Progenitor cell of endocrine pancreas (in vitro differentiated cells): ENCODE results near the gene POTEF. TPM values are rescaled to one million over a fixed set of nuclear protein-coding genes. Genes with fewer than 3 reads are reported as not detected.
"Not testable (repeated sequence)": the region's sequence is repeated elsewhere in the genome, so short reads cannot be mapped to it uniquely, and the experiment has no call there.

ENCODE experiments used
- DNase-seq: peaks from one replicate; pipeline ENCODE4 v3.0.0; 2021; ENCODE audit warnings: low spot score; ENCODE audit not compliant: unreplicated experiment
- H3K27ac Mint-ChIP-seq: 2 replicates; pipeline ENCODE4 v1.8.0; 2021; ENCODE audit warnings: mild to moderate bottlenecking, moderate library complexity, mixed read lengths
- H3K27me3 Mint-ChIP-seq: 2 replicates; pipeline ENCODE4 v1.8.0; 2021; ENCODE audit warnings: mixed read lengths
- H3K36me3 Mint-ChIP-seq: 2 replicates; pipeline ENCODE4 v1.8.0; 2022; ENCODE audit warnings: mixed read lengths; ENCODE audit not compliant: insufficient read depth
- H3K4me1 Mint-ChIP-seq: 2 replicates; pipeline ENCODE4 v1.8.0; 2021; ENCODE audit warnings: low read depth, mixed read lengths
- H3K4me3 Mint-ChIP-seq: 2 replicates; pipeline ENCODE4 v1.8.0; 2021; ENCODE audit warnings: low read depth, mild to moderate bottlenecking, moderate library complexity, mixed read lengths
- H3K9me3 Mint-ChIP-seq: 2 replicates; pipeline ENCODE4 v1.8.0; 2021; ENCODE audit warnings: low read depth, mixed read lengths
- long read RNA-seq: library from polyadenylated mRNA; unstranded; transcript quantifications from one replicate; pipeline ENCODE4 v2.0.0, GENCODE V29; 2020
- total RNA-seq: library from RNA; stranded (reverse); gene quantifications from 2 replicates; pipeline ENCODE4 v1.2.1, GENCODE V29; 2021
- TF ChIP-seq, protein P1 (sequence below): fragments of 200-600 bp; sonication (generic); IDR thresholded peaks from one replicate; pipeline ENCODE4 v1.5.0; 2021; ENCODE audit warnings: antibody characterized with exemption, mild to moderate bottlenecking; ENCODE audit not compliant: unreplicated experiment

Gene POTEF
- 34.0 and 37.8 TPM in 2 replicates for total RNA-seq
- long read RNA-seq, partial matches to known transcripts: 98 of 148 reads
- long read RNA-seq, other reads (novel, unspliced or antisense): 50 of 148 reads

DNA sequence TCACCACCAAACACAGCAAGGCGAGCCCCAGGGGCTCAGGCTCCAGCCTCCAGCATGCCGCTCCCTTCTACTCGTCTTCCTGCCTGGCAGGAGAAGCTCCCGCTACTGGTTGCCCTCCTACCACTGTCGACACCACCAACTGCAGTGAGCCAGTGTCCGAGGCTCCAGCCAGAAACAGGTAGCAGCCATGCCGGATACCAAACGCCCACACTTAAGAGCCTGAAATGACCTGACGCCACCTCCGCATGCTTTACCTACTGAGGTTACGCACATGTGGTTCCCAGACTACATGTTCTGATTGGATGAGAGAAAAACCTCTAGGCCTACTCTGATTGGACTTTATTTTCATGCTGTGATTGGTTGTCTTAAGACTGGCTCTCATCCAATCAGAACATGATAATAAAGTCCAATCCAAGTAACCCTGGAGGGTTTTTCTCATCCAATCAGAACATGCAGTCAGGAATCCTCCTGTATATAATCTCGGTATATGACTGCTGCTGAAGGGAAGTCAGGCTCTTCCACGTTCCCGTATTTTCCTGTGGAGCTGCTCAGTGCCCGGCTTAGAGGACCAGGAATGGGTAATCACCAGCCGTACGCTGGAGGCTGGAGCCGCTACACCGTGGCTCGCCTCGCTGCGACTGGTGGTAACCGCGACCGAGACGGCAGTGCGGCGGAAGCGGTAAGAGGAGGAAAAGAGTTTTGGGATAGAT, at the start of gene POTEF:
POTEF (minus strand) TSS at position 103 of the 710 bp plus-strand sequence. CDS start 8,707 bp downstream, outside the sequence.
- not testable (repeated sequence) for H3K9me3 Mint-ChIP-seq, H3K27me3 Mint-ChIP-seq, H3K36me3 Mint-ChIP-seq, H3K4me1 Mint-ChIP-seq, DNase-seq
- H3K27ac Mint-ChIP-seq: peak within 1 kb of the TSS; percentile 98
- H3K4me3 Mint-ChIP-seq: peak within 1 kb of the TSS; percentile 98

DNA sequence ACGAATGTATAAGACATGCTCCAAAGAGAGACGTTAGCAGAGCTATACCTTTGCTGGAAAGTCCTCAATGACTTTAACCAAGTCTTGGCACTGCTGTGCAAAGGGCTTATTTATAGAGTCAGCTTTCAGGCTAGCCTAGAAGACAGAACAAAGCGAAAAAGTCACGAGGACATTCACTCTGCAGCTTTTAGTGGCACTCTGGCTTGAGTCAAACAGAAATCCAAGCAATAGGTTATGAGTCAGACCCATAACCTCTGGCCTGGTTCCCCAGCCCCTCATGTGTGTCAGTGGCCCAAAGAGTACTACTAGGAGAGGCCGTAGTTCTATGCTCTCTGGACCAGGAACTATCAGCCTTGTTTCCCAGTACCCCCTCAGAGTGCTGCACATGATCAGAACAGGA, 45.8 kb upstream of the POTEF start:
- not testable (repeated sequence) for H3K27me3 Mint-ChIP-seq, DNase-seq, H3K4me3 Mint-ChIP-seq, H3K9me3 Mint-ChIP-seq, H3K36me3 Mint-ChIP-seq, H3K4me1 Mint-ChIP-seq, H3K27ac Mint-ChIP-seq

DNA sequence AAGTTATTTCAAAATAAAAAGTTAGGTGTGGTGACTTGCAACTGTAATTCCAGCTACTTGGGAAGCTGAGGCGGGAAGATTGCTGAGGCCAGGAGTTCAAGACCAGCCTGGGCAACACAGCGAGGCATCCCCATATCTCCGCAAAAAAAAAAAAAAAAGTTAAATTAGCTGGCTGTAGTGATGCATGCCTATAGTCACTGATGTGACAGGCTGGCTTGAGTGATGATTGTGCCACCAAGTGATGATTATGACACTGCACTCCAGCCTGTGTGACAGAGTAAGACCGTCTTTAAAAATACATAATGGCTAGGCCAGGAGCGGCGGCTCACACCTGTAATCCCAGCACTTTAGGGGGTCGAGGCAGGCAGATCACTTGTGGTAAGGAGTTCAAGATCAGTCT, 40.9 kb upstream of the POTEF start:
- no peak for DNase-seq
- TF ChIP-seq, protein P1, sequence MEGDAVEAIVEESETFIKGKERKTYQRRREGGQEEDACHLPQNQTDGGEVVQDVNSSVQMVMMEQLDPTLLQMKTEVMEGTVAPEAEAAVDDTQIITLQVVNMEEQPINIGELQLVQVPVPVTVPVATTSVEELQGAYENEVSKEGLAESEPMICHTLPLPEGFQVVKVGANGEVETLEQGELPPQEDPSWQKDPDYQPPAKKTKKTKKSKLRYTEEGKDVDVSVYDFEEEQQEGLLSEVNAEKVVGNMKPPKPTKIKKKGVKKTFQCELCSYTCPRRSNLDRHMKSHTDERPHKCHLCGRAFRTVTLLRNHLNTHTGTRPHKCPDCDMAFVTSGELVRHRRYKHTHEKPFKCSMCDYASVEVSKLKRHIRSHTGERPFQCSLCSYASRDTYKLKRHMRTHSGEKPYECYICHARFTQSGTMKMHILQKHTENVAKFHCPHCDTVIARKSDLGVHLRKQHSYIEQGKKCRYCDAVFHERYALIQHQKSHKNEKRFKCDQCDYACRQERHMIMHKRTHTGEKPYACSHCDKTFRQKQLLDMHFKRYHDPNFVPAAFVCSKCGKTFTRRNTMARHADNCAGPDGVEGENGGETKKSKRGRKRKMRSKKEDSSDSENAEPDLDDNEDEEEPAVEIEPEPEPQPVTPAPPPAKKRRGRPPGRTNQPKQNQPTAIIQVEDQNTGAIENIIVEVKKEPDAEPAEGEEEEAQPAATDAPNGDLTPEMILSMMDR: no peak
- H3K4me1 Mint-ChIP-seq: no peaks in the 10 kb centered on the region
- peaks cover 20% of the 10 kb centered on the region for H3K36me3 Mint-ChIP-seq
- no peaks in the 10 kb centered on the region for H3K9me3 Mint-ChIP-seq
- no peaks in the 10 kb centered on the region for H3K27me3 Mint-ChIP-seq
- no peak overlapping the region for H3K27ac Mint-ChIP-seq
- H3K4me3 Mint-ChIP-seq: no peak overlapping the region

DNA sequence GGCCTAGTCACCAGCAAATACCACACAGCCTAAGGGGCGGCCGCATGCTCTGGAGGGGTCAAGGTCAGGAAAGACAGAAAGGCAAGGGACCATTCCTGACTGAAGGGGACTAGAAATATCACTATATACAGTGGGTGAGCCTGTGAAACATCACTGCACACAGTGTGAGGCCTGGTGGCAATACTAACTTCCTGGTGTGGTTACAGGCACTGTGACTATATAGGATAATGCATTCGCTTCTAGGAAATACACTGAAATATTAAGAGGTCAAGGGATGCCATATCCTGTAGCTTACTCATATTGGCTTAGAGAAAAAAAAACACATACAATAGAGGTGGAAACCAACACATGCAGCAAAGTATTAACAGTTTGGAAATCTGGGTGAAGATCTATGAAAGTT, 40.1 kb upstream of the POTEF start:
- peaks cover 23% of the 10 kb centered on the region for H3K36me3 Mint-ChIP-seq
- not testable (repeated sequence) for H3K4me1 Mint-ChIP-seq, H3K27me3 Mint-ChIP-seq, H3K9me3 Mint-ChIP-seq, H3K27ac Mint-ChIP-seq, DNase-seq, H3K4me3 Mint-ChIP-seq

DNA sequence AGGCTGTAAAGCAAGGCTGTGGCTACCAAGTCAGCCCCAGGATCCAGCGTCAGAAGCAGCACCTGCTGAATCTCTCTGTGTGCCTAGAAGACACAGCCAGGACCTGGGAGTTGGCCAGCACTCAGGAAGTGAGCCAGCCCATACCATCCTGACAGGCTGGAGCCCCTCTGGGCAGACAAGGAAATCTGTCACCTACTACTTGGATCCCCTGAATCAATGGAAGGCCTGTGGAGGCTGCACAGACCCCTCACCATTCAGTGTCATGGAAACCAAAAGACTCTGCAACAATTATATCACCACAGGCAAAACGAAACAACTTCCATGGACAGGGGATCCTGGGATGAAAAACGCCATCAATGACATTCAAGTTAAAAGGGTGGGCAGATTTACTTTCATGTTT, 37.6 kb upstream of the POTEF start:
- H3K4me1 Mint-ChIP-seq, H3K4me3 Mint-ChIP-seq, H3K27ac Mint-ChIP-seq, H3K9me3 Mint-ChIP-seq, DNase-seq, H3K27me3 Mint-ChIP-seq: not testable (repeated sequence)
- peaks cover 21% of the 10 kb centered on the region for H3K36me3 Mint-ChIP-seq

DNA sequence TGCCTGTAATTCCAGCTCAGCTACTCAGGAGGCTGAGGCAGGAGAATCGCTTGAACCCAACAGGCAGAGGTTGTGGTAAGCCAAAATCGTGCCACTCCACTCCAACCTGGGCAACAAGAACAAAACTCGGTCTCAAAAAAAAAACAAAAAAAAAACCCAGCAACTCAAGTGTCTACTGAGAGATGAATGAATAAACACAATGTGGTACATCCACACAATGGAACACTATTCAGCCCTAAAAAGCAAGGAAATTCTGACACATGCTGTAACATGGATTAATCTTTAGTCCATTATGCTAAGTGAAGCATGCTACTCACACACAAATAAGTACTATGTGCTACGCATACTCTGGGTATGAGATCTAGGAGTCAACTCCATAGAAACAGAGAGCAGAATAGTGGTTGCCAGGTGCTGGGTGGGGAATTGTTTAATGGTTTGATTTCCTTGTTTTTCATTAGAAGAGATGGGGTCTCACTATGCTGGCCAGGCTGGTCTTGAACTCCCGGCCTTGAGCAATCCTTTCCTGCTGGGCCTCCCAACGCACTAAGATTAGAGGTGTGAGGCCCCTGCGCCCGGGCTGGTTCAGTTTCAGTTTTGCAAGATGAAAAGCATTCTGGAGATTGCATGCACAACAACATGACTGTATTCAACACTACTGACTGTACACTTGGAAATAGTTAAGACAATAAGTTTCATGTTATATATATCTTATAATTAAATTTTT, 36.4 kb upstream of the POTEF start:
- no peaks in the 10 kb centered on the region for H3K4me1 Mint-ChIP-seq
- H3K27ac Mint-ChIP-seq: no peak overlapping the region
- TF ChIP-seq, protein P1: no peak
- H3K9me3 Mint-ChIP-seq: no peaks in the 10 kb centered on the region
- H3K27me3 Mint-ChIP-seq: no peaks in the 10 kb centered on the region
- DNase-seq: no peak
- peaks cover 19% of the 10 kb centered on the region for H3K36me3 Mint-ChIP-seq
- no peak overlapping the region for H3K4me3 Mint-ChIP-seq

DNA sequence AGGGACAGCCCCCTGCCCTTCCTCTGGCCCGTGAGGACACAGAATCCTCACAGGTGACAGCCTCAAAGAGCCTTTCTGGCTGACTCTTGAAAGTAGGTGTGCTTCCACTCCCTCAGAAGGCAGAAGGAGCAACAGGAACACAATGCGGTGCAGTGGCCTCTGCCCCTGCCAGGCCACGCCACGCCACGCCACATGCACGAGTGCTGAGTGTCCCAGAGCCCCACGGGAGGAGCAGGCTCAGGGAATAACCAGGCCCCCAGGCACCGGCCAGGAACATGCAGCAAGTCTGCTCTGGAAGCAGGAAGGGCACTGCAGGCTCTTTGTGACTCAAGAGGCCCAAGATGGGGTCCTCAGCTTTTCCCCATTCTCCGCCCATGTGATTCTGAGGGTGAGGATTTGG, 33.9 kb upstream of the POTEF start:
- TF ChIP-seq, protein P1: no peak
- H3K4me3 Mint-ChIP-seq: no peak overlapping the region
- no peaks in the 10 kb centered on the region for H3K4me1 Mint-ChIP-seq
- H3K36me3 Mint-ChIP-seq: peaks cover 17% of the 10 kb centered on the region
- H3K27ac Mint-ChIP-seq: no peak overlapping the region
- DNase-seq: no peak
- no peaks in the 10 kb centered on the region for H3K9me3 Mint-ChIP-seq
- no peaks in the 10 kb centered on the region for H3K27me3 Mint-ChIP-seq

DNA sequence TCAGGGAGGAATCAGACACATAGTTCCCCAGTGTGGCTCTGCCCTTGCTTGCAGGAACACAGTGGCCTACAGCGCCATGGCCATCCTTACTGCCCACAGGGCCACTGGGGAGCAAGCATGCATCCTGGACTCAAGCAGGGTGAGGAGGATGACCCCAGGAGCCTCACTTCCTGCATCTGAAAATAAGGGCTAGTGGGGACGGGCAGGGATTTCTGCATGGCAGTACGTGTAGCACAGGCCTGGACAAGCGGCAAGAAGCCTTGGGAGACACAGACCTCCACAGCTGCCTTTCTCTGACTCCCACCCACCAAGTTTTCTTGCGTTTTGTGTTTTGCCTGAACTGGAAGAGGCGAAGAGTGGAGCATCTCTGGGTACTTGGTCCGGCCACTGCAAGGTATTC, 33.5 kb upstream of the POTEF start:
- not testable (repeated sequence) for DNase-seq, H3K27me3 Mint-ChIP-seq, H3K4me1 Mint-ChIP-seq, H3K27ac Mint-ChIP-seq, H3K9me3 Mint-ChIP-seq, H3K4me3 Mint-ChIP-seq
- H3K36me3 Mint-ChIP-seq: peaks cover 13% of the 10 kb centered on the region

DNA sequence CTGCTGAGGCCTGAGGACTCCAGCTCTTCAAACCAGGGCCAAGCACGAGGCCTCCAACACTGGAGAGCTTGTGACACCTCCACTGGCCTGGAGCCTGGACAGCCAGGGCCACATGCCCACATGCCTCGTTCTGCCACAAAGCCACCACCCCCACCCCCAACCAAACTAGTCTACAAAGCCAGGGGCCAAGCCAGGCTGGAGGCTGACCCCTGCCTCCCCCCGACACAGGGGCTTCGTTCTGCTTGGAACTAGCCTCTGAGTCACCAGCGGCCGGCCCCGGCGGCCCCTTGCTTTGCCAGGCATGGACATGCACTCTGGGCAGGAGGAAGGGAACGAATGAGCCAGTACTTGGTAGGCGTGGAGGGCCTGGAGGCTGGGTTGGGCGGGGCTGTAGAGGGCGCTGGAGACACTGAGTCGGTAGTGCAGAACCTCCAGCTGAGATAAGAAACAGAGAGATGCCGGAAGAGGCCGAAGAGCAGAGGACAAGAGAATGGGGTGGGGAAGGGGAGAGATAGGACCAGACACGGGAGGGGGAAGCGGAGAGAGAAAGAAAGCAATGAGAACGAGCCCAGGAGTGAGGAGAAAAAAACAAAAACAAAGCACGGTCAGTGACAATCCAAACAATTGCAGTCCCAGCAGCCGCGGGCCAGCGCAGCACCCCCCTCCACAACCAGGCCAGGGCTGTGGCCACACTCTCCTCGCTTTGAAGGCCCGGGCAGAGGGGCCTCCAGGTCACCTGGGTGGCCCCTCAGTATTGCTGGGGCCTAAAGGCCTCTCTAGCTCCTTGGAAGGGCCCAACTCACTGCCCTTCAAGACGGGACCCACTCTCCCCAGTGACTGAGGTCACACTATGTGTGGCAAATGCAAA, 32.0 kb upstream of the POTEF start:
- not testable (repeated sequence) for H3K27ac Mint-ChIP-seq, H3K9me3 Mint-ChIP-seq, DNase-seq, H3K27me3 Mint-ChIP-seq, H3K4me1 Mint-ChIP-seq, H3K4me3 Mint-ChIP-seq, H3K36me3 Mint-ChIP-seq
